ENCODE measurements around the gene TIAM2. TPM values are rescaled to one million over a fixed set of nuclear protein-coding genes. Genes with fewer than 3 reads are reported as not detected.

TIAM2 gene
- total RNA-seq, 4 donors from 2014 or later, result 8.6 to 17.0 (median 14.8) TPM

DNA sequence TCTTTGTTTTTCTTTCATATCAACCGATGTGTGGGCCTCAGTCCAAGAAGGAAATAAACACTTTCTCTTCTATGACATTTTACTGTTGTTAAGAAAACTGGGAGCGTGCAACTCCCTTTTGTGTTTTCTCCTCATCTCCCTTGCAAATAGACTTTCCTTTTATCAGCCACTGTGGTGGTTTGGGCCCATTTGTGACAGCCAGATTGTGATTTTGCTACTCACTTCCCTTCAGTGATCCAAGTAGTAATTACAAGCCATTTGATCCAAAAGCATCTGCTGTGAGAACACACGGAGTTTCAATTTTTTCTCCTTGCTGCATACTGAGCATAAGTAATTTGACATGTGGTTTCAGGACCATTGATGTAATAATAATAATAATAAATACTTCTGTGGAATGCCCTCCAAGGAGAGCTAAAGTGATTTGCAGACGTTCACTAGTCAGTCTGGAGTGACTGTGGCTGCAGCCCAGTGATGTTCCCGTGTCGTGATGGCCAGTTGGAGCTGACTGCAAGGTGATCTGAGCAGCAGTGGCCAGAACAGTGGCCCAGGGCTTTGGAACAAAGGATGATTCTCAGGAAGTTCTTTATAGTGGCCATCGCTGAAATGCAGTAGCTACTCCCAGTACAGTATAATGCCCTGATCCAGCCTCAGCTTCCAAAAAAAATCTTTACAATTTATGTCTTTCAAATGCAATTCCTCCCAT lies 176.8 kb downstream of the TIAM2 start:
- Histone ChIP-seq H3K9me3 (no peaks in the 10 kb centered on the region), H3K4me1 (peaks cover 17 to 37% (median 32%) of the 10 kb centered on the region in 4 donors), H3K27ac (replicated peaks in 1 of 4) (peak overlapping the region; percentile 50 to 68 (median 62)), H3K36me3 (no peaks in the 10 kb centered on the region), H3K27me3 (no peaks in the 10 kb centered on the region), H3K4me3 (peak overlapping the region in 2 of 4 donors; percentile 31 to 34)
- TF ChIP-seq EP300 (IDR thresholded peaks at IDR 0.05) (no peak), POLR2A (IDR thresholded peaks at IDR 0.05; ENCODE audit: low read depth) (no peak), POLR2AphosphoS5 (IDR thresholded peaks at IDR 0.05) (no peak)
- TF ChIP-seq, protein P1, sequence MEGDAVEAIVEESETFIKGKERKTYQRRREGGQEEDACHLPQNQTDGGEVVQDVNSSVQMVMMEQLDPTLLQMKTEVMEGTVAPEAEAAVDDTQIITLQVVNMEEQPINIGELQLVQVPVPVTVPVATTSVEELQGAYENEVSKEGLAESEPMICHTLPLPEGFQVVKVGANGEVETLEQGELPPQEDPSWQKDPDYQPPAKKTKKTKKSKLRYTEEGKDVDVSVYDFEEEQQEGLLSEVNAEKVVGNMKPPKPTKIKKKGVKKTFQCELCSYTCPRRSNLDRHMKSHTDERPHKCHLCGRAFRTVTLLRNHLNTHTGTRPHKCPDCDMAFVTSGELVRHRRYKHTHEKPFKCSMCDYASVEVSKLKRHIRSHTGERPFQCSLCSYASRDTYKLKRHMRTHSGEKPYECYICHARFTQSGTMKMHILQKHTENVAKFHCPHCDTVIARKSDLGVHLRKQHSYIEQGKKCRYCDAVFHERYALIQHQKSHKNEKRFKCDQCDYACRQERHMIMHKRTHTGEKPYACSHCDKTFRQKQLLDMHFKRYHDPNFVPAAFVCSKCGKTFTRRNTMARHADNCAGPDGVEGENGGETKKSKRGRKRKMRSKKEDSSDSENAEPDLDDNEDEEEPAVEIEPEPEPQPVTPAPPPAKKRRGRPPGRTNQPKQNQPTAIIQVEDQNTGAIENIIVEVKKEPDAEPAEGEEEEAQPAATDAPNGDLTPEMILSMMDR (IDR thresholded peaks at IDR 0.05), result no peak
- no peak for DNase-seq (ENCODE audit: extremely low spot score)
- 25% methylated on average over 7 of the region's 7 CpGs for WGBS
- intact Hi-C loops (cut with DNase I), result loop anchor here (5.0 kb wide), 1 partner anchor 305 kb away; no protein-coding TSS in a partner anchor

DNA sequence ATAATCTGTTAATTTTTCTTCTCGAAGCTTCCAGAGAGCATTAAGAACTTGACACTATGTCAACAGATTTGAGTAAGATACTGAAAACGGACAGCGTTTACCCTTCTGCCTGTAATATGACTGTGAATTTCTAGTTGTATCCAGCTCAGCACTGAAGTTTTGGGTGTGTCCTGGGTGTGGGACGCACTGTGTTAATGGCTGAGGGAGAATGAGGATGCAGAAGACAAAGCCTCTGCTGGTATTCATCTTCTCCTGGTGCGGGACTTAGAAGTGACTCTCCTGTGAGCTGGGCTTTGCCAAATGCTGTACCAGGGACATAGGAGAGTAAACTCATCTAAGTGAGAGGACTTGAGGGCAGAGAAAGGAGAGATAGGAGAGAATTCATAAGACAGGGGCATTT lies 178.4 kb downstream of the TIAM2 start:
- Histone ChIP-seq H3K27me3 (no peaks in the 10 kb centered on the region), H3K36me3 (no peaks in the 10 kb centered on the region), H3K9me3 (no peaks in the 10 kb centered on the region), H3K4me3 (no peak overlapping the region), H3K4me1 (peaks cover 17 to 37% (median 32%) of the 10 kb centered on the region in 4 donors), H3K27ac (replicated peaks in 1 of 4) (no peak overlapping the region)
- TF ChIP-seq POLR2AphosphoS5 (IDR thresholded peaks at IDR 0.05) (no peak), EP300 (IDR thresholded peaks at IDR 0.05) (no peak)
- TF ChIP-seq, protein P1 (IDR thresholded peaks at IDR 0.05), result no peak
- no peak for DNase-seq (ENCODE audit: extremely low spot score)
- 93% methylated on average over 5 of the region's 5 CpGs for WGBS
- intact Hi-C loops (cut with DNase I), result loop anchor here (5.0 kb wide), 1 partner anchor 306 kb away; no protein-coding TSS in a partner anchor

DNA sequence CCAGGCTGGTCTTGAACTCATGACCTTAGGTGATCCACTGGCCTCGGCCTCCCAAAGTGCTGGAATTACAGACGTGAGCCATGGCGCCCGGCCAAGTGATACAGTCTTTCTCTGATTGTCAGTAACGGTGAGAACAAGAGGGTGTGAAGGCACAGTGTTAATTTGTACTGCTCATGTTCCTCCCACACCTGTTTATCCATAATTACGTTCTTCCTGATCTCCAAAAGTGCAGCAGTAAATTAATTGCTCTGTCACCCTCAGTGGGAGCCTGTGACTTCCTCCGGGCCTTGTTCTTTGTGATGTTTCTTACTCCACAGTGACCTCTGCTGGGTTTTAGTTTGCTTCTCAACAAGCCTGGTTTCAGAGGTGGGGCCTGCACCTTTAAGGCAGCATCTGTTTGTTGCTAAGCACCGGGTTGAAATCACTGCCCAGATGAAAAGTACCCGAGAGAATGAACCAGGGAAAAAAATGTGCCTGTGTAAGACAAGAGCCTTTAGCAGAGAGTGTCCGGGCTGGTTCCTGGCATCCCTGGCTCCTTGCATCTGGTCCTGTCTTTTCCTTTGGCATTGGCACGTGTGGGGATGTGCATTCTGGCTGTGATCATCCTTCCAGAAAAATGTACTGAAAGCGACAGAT lies 179.6 kb downstream of the TIAM2 start:
- H3K27ac ChIP-seq (replicated peaks in 1 of 4), result peak overlapping the region in 1 of 4 donors; percentile 31
- intact Hi-C loops (cut with DNase I), result loop anchor here (2.0 to 5.0 kb wide), 2 partner anchors 246 to 307 kb away; no protein-coding TSS in a partner anchor
- DNase-seq (ENCODE audit: extremely low spot score), result no peak
- no peak overlapping the region for H3K4me3 ChIP-seq
- H3K27me3 ChIP-seq, result no peaks in the 10 kb centered on the region
- TF ChIP-seq POLR2A (IDR thresholded peaks at IDR 0.05; ENCODE audit: low read depth) (no peak), POLR2AphosphoS5 (IDR thresholded peaks at IDR 0.05) (peak in 1 of 2 donors; percentile 35), EP300 (IDR thresholded peaks at IDR 0.05) (no peak)
- TF ChIP-seq, protein P1 (IDR thresholded peaks at IDR 0.05), result peak; percentile 62 to 72 (median 62)
- 28% methylated on average over 12 of the region's 12 CpGs for WGBS
- H3K9me3 ChIP-seq, result no peaks in the 10 kb centered on the region
- no peaks in the 10 kb centered on the region for H3K36me3 ChIP-seq
- H3K4me1 ChIP-seq, result peaks cover 17 to 37% (median 32%) of the 10 kb centered on the region in 4 donors

DNA sequence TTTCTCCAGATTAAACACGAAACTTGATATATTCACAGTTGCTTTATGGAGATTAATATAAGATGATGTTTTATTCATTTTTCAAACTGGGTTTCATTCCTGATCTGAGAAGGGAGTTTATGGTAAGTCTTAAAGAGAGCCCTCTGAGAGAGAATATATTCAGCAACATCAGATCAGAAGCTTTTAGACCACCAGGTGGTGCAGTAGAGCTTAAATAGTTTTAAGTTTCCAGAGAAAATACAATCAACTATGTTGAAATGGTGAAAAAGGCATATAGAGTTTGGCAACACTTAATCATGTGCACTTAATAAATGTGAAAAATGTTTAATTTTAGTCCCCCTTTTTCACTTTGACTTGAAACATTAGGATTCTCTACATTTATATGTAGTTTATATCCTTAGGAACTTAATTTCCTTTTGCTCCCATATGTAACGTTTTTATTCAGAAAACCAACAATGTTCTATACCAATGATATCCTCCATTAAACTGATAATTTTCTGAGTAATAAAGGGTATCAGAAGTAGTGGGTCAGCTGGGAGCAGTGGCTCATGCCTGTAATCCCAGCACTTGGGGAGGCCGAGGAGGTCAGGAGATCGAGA lies 182.3 kb downstream of the TIAM2 start:
- intact Hi-C loops (cut with DNase I), result no loop called here
- H3K27ac ChIP-seq (replicated peaks in 1 of 4), result no peak overlapping the region
- WGBS, result 82% methylated on average over 4 of the region's 4 CpGs
- TF ChIP-seq POLR2AphosphoS5 (IDR thresholded peaks at IDR 0.05), result no peak
- TF ChIP-seq, protein P1 (IDR thresholded peaks at IDR 0.05), result peak; percentile 69 to 78 (median 74)
- H3K4me3 ChIP-seq, result no peak overlapping the region
- no peak for DNase-seq (ENCODE audit: extremely low spot score)
- no peaks in the 10 kb centered on the region for H3K9me3 ChIP-seq
- H3K27me3 ChIP-seq, result no peaks in the 10 kb centered on the region
- H3K4me1 ChIP-seq, result peaks cover 5 to 24% (median 13%) of the 10 kb centered on the region in 4 donors
- H3K36me3 ChIP-seq, result no peaks in the 10 kb centered on the region

Measured in esophagus muscularis mucosa (tissue), 4 donors.